ENCODE results near the gene NPIPA7.
"Not testable (repeated sequence)": the region's sequence is repeated elsewhere in the genome, so short reads cannot be mapped to it uniquely, and the experiment has no call there.

Gene NPIPA7

DNA sequence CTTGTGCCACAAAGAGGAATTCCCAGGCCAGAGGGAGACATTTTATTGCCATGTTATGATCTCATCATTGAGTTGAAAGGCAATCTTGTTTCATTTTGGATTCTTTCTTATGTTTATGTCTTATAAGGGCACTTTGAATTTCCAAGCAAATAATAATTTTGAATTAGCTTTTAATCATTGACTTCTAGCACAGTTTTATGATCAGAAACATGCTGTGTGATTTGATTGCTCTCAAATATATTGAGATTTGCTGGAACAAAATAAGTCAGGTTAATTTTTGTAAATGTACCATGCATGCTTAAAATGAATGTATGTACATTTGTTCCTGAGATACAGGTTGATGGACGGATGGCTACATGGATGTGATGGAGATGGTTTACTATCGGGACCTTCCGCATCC lies at the start of gene NPIPA7:
NPIPA7 (plus strand) TSS at position 301 of the 400 bp plus-strand sequence. CDS start 105 bp downstream, outside the sequence.
- DNase-seq (ENCODE audit: low spot score) = not testable (repeated sequence)

DNA sequence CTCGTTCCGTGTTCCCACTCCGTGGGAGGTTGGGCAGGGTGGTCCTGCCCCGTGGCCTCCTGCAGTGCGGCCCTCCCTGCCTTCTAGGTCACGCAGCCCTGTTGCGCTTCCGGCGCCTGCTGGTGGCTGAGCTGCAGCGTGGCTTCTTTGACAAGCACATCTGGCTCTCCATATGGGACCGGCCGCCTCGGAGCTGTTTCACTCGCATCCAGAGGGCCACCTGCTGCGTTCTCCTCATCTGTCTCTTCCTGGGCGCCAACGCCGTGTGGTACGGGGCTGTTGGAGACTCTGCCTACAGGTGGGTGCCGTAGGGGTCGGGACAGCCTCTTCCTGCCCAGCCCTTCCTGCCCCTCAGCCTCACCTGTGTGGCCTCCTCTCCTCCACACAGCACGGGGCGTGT lies 47.5 kb upstream of the NPIPA7 start:
- not testable (repeated sequence) for DNase-seq (ENCODE audit: low spot score)

DNA sequence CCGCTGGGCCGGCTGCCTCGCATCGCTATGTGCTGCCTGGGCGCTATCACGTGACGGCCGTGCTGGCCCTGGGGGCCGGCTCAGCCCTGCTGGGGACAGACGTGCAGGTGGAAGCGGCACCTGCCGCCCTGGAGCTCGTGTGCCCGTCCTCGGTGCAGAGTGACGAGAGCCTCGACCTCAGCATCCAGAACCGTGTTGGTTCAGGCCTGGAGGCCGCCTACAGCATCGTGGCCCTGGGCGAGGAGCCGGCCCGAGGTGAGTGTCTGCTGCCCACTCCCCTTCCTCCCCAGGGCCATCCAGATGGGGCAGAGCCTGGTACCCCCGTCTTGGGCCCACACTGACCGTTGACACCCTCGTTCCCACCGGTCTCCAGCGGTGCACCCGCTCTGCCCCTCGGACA lies 21.4 kb upstream of the NPIPA7 start:
- not testable (repeated sequence) for DNase-seq (ENCODE audit: low spot score)

DNA sequence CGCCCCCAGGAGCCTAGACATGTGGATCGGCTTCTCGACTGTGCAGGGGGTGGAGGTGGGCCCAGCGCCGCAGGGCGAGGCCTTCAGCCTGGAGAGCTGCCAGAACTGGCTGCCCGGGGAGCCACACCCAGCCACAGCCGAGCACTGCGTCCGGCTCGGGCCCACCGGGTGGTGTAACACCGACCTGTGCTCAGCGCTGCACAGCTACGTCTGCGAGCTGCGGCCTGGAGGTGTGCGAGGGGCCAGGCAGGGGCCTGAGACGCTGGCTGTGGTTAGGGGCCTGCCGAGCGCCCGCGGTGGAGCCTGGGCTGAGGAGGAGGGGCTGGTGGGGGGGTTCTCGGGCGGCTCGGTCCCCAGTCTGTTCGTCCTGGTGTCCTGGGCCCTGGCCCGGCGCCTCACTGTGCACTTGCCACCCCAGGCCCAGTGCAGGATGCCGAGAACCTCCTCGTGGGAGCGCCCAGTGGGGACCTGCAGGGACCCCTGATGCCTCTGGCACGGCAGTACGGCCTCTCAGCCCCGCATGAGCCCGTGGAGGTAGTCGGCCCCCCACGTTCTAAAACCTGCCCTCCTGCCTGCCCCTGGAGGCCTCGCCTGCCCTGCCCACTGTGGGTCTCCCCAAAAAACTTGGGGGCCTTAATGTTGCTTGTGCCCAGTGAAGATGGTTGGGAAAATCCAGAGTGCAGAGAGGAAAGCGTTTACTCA lies 20.2 kb upstream of the NPIPA7 start:
- DNase-seq (ENCODE audit: low spot score) = not testable (repeated sequence)

DNA sequence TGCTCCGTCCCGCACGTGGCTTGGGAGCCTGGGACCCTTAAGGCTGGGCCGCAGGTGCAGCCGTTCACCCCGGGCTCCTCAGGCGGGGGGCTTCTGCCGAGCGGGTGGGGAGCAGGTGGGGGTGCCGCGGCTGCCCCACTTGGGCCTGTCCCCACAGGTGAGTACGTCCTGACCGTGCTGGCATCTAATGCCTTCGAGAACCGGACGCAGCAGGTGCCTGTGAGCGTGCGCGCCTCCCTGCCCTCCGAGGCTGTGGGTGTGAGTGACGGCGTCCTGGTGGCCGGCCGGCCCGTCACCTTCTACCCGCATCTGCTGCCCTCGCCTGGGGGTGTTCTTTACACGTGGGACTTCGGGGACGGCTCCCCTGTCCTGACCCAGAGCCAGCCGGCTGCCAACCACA lies 15.3 kb upstream of the NPIPA7 start:
- DNase-seq (ENCODE audit: low spot score) = not testable (repeated sequence)

DNA sequence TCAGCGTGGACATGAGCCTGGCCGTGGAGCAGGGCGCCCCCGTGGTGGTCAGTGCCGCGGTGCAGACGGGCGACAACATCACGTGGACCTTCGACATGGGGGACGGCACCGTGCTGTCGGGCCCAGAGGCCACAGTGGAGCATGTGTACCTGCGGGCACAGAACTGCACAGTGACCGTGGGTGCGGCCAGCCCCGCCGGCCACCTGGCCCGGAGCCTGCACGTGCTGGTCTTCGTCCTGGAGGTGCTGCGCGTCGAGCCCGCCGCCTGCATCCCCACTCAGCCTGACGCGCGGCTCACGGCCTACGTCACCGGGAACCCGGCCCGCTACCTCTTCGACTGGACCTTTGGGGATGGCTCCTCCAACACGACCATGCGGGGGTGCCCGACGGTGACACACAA lies 14.8 kb upstream of the NPIPA7 start:
- not testable (repeated sequence) for DNase-seq (ENCODE audit: low spot score)

DNA sequence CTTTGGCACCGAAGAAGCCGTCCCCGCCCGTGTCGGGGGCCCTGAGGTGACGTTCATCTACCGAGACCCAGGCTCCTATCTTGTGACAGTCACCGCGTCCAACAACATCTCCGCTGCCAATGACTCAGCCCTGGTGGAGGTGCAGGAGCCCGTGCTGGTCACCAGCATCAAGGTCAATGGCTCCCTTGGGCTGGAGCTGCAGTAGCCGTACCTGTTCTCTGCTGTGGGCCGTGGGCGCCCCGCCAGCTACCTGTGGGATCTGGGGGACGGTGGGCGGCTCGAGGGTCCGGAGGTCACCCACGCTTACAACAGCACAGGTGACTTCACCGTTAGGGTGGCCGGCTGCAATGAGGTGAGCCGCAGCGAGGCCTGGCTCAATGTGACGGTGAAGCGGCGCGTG lies 14.2 kb upstream of the NPIPA7 start:
- DNase-seq (ENCODE audit: low spot score) = not testable (repeated sequence)

DNA sequence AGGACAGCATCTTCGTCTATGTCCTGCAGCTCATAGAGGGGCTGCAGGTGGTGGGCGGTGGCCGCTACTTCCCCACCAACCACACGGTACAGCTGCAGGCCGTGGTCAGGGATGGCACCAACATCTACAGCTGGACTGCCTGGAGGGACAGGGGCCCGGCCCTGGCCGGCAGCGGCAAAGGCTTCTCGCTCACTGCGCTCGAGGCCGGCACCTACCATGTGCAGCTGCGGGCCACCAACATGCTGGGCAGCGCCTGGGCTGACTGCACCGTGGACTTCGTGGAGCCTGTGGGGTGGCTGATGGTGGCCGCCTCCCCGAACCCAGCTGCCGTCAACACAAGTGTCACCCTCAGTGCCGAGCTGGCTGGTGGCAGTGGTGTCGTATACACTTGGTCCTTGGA lies 13.6 kb upstream of the NPIPA7 start:
- DNase-seq (ENCODE audit: low spot score) = not testable (repeated sequence)

DNA sequence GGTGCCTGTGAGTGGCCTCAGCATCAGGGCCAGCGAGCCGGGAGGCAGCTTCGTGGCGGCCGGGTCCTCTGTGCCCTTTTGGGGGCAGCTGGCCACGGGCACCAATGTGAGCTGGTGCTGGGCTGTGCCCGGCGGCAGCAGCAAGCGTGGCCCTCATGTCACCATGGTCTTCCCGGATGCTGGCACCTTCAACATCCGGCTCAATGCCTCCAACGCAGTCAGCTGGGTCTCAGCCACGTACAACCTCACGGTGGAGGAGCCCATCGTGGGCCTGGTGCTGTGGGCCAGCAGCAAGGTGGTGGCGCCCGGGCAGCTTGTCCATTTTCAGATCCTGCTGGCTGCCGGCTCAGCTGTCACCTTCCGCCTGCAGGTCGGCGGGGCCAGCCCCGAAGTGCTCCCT lies 13.1 kb upstream of the NPIPA7 start:
- not testable (repeated sequence) for DNase-seq (ENCODE audit: low spot score)

DNA sequence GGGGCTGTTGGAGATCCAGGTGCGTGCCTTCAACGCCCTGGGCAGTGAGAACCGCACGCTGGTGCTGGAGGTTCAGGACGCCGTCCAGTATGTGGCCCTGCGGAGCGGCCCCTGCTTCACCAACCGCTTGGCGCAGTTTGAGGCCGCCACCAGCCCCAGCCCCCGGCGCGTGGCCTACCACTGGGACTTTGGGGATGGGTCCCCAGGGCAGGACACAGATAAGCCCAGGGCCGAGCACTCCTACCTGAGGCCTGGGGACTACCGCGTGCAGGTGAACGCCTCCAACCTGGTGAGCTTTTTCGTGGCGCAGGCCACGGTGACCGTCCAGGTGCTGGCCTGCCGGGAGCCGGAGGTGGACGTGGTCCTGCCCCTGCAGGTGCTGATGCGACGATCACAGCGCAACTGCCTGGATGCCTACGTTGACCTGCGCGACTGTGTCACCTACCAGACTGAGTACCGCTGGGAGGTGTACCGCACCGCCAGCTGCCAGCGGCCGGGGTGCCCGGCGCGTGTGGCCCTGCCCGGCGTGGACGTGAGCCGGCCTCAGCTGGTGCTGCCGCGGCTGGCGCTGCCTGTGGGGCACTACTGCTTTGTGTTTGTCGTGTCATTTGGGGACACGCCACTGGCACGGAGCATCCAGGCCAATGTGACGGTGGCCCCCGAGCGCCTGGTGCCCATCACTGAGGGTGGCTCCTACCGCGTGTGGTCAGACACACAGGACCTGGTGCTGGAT lies 12.2 kb upstream of the NPIPA7 start:
- not testable (repeated sequence) for DNase-seq (ENCODE audit: low spot score)

DNA sequence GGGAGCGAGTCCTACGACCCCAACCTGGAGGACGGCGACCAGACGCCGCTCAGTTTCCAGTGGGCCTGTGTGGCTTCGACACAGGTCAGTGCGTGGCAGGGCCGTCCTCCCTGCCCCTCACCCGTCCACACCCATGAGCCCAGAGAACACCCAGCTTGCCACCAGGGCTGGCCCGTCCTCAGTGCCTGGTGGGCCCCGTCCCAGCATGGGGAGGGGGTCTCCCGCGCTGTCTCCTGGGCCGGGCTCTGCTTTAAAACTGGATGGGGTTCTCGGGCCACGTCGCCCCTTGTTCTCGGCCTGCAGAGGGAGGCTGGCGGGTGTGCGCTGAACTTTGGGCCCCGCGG lies 11.7 kb upstream of the NPIPA7 start:
- not testable (repeated sequence) for DNase-seq (ENCODE audit: low spot score)

DNA sequence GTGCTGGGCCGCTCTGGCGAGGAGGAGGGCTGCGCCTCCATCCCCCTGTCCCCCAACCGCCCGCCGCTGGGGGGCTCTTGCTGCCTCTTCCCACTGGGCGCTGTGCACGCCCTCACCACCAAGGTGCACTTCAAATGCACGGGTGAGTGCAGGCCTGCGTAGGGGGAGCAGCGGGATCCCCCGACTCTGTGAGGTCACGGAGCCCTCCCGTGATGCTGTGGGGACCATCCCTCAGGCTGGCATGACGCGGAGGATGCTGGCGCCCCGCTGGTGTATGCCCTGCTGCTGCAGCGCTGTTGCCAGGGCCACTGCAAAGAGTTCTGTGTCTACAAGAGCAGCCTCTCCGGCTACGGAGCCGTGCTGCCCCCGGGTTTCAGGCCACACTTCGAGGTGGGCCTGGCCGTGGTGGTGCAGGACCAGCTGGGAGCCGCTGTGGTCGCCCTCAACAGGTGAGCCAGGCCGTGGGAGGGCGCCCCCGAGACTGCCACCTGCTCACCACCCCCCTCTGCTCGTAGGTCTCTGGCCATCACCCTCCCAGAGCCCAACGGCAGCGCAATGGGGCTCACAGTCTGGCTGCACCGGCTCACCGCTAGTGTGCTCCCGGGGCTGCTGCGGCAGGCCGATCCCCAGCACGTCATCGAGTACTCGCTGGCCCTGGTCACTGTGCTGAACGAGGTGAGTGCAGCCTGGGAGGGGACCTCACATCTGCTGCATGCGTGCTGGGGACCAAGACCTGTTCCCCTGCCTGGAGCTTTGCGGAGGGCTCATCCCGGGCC lies 9.7 kb upstream of the NPIPA7 start:
- not testable (repeated sequence) for DNase-seq (ENCODE audit: low spot score)

DNA sequence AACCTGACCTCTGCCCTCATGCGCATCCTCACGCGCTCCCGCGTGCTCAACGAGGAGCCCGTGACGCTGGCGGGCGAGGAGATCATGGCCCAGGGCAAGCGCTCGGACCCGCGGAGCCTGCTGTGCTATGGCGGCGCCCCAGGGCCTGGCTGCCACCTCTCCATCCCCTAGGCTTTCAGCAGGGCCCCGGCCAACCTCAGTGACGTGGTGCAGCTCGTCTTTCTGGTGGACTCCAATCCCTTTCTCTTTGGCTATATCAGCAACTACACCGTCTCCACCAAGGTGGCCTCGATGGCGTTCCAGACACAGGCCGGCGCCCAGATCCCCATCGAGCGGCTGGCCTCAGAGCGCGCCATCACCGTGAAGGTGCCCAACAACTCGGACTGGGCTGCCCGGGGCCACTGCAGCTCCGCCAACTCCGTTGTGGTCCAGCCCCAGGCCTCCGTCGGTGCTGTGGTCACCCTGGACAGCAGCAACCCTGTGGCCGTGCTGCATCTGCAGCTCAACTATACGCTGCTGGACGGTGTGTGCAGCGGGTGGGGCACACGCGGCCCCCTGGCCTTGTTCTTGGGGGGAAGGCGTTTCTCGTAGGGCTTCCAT lies 7.7 kb upstream of the NPIPA7 start:
- DNase-seq (ENCODE audit: low spot score) = not testable (repeated sequence)

DNA sequence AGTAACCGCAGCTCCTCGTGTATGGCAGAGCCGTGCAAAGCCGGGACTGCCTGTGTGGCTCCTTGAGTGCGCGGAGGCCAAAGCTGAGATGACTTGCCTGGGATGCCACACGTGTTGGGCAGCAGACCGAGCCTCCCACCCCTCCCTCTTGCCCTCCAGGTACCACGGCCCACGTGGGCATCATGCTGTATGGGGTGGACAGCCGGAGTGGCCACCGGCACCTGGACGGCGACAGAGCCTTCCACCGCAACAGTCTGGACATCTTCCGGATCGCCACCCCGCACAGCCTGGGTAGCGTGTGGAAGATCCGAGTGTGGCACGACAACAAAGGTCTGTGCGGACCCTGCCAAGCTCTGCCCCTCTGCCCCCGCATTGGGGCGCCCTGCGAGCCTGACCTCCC lies 4.7 kb upstream of the NPIPA7 start:
- not testable (repeated sequence) for DNase-seq (ENCODE audit: low spot score)

DNA sequence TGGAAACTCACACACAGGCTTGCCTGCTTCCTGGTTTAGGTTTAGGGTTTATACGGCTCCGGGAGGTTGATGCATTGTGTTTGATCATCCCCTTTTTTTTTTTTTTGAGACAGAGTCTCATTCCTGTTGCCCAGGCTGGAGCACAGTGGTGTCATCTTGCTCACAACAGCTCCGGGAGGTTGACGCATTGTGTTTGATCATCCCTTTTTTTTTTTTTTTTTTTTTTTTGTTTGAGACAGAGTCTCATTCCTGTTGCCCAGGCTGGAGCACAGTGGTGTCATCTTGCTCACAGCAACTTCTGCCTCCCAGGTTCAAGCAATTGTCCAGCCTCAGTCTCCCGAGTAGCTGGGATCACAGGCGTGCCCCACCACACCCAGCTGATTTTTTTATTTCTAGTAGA lies 20.7 kb downstream of the NPIPA7 start:
- DNase-seq (ENCODE audit: low spot score) = not testable (repeated sequence)

DNA sequence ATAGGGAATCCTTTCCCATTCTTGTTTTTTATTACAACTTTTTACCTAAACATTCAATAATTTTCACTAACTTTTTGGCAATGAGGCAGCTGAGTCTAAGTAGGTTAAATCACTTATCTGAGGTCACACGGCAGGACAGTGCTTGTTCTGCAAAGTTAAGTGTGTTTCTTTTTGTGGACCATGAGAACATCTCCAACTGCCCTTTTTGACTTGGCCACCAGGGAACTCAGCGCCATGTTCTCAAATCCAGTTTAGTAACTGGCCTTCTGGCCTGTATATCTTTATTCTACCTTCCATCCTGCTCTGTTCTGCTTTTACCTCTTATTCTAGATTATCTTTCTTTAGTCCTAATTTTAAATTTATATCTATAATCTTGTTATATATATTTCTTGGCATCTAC lies 23.4 kb downstream of the NPIPA7 start:
- DNase-seq (ENCODE audit: low spot score) = not testable (repeated sequence)

DNA sequence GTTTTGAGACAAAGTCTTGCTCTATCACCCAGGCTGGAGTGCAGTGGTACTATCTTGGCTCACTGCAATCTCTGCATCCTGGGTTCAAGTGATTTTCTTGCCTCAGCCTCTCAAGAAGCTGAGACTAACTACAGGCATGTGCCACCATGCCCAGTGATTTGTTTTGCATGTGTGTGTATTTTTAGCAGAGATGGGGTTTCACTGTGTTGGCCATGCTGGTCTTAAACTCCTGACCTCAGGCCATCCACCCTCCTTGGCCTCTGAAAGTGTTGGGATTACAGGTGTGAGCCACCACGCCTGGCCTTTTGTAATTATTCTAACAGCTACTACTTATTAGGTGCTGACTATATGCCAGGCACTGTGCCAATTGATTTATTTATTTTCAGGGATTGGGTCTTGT lies 25.3 kb downstream of the NPIPA7 start:
- DNase-seq (ENCODE audit: low spot score) = not testable (repeated sequence)

DNA sequence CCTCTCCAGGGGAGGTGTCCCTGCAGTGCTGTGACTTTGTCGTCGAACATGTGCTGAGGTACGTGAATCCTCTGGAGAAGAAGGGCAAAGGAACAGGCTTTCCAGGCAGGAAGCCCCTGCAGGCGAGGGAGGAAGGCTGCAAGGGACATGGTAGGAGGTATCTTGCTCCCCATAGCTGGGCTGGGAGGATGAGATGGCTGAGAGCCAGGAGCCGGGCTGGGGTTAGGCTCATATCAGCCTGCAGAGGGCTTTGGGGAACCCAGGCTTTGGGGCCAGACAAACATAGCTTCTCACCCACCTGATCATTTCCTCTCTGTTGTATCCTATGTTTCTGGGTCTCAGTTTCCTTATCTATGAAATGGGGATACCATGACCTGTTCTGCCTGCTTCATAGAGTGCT lies 26.5 kb downstream of the NPIPA7 start:
- not testable (repeated sequence) for DNase-seq (ENCODE audit: low spot score)

DNA sequence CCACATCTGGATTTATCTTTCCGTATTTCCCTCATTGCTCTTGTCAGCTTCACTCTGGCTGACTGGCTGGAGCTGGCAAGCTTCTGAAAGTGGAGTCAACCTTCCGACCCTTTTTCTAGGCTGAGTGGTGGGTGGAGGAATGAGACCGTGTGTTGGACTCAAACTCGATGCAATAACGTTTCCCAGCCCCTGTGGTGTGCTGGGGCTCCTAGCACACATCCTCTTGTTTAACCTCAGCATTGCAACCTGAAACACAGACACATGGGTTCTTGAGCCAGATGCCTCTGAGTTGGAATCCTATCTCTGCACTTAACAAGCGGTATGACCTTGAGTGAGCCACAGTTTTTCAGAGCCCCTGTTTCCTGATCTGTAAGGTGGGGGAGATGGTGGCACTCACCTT lies 29.5 kb downstream of the NPIPA7 start:
- not testable (repeated sequence) for DNase-seq (ENCODE audit: low spot score)

DNA sequence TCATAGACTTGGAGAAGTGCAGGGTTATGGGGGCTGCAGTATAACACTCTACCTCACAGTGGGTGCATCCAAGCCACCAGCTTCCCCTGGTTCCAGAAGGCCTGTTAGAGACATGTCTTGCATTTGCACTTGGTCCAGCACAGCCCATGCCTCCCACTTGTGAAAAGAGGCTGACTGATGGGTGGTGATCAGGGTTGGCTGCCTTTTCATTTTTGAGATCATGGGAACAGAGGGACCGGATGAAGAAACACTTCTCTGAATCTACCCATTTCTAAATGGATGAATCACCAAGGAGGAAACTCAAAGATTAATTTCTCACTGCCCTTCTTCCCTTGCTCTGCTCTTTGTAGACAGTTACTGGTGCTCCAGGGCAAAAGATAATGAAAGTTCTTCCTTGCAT lies 34.8 kb downstream of the NPIPA7 start:
- not testable (repeated sequence) for DNase-seq (ENCODE audit: low spot score)

DNA sequence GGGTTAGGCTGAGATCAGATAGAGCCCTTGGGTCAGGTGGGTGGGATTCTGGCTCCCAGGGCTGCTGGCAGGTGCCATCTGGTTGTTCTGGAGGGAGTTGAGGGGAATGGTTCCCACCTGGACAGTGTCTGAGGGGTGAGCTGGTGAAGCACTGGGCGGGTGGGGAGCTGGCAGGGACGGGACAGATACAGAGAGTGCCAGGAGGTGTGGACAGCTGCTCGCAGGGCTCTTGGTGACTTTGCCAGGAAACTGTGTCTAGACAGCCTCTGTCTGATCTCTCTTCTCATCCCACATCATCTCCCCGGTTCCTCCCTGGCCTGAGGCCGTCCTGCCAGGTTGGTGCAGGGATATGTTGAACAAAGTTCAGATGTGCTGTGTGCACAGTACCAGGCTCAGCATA lies 38.1 kb downstream of the NPIPA7 start:
- not testable (repeated sequence) for DNase-seq (ENCODE audit: low spot score)

DNA sequence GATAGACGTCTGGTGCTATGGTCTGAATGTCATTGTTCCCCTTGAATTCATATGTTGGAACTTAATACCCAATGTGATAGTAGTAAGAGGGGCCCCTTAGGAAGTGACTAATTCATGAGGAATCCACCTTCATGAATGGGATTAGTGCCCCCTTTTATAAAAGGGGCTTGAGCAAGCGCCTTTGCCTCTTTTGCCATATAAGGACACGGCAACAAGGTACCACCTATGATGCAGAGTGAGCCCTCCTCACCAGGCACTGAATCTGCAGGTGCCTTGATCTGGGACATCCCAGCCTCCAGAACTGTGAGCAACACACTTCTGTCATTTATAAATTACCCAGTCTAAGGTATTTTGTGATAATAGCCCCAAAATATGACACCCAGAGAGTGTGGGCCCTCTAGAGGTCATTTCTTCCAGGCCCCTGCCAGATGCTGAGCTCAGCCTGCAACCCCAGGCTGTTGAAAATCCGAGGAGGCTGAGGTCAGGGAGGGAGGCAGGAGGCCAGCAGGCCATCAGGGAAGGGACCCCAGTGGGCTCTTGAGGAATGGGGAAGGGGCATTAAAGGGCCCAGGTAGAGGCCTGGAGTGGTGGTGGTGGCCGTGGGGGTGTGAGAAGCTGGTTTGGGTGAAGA lies 39.1 kb downstream of the NPIPA7 start:
- DNase-seq (ENCODE audit: low spot score) = not testable (repeated sequence)

Data from CD4-positive, alpha-beta T cell treated with Interleukin-6 at 100 ng/mL for 8 hours (primary cell).